MV-4-11 (cell line): ENCODE measurements around the gene LRRC4.

Source experiments
- DNase-seq: peaks from one replicate; lab custom pipeline; 2025; lab: John Stamatoyannopoulos, UW

LRRC4 gene

DNA sequence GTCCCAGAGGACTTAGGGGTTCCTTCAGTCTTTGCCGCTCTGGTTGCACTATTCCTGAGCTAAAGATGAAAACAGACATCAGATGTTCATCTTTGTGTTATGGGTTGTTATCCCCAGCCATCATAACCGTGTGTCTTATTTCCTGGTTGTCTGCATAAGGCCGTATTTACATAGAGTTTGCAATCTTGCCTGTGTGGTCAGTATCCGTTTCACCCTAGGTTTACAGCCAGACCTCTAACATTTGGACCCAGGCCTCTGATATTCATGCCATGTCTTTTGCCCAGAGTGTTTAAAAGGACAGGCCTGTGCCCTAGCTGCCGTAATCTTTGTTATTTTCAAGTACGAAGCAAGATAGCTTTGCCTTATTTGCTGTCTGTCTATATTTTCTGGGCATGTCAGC lies 26.6 kb downstream of the LRRC4 start:
- DNase-seq = no peak

- DNase-seq = peak; percentile 19
Measured at GRCh38 chr7:128003787-128004186, 27.4 kb downstream of the LRRC4 start.

DNA sequence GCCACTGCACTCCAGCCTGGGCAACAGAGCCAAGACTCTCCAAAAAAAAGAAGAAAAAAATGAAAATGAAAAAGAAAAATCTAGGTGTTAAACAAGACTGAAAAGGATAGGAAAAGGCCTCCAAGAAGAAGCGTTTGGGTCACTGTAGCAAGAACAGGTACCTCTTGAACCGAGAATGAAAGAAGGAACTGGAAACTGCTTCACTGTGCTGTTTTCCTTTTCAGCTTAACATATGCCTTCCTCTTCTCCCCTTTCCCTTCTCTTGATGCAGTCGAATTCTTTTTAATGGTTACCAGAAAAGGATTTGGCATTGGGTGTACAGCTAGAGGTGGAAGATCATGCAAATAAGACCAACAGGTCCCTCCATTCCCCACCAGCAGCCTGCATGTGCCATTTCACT lies 28.1 kb downstream of the LRRC4 start:
- peak; percentile 35 for DNase-seq

DNA sequence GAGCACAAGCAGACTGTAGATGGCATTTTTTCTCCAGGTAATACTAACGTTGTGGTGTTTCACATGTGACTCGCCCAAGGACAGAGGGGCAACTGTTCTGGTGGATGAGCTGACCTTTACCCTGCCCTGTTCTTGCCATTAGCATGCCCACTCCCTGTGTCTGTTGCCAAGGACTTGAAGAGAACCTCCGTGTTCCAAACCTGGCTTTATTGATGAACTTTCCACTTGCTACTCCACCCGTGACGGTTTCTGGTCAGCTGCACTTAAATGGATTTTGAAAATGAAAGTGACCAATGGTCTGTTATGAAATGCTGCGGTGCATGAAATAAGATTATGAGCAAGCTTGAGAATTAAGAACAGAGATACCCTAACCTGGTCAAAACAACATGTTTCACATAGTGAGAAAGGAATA lies 30.4 kb downstream of the LRRC4 start:
- peak; percentile 22 for DNase-seq

- peak; percentile 33 for DNase-seq
Measured at GRCh38 chr7:128000048-128000447, 31.2 kb downstream of the LRRC4 start.

DNA sequence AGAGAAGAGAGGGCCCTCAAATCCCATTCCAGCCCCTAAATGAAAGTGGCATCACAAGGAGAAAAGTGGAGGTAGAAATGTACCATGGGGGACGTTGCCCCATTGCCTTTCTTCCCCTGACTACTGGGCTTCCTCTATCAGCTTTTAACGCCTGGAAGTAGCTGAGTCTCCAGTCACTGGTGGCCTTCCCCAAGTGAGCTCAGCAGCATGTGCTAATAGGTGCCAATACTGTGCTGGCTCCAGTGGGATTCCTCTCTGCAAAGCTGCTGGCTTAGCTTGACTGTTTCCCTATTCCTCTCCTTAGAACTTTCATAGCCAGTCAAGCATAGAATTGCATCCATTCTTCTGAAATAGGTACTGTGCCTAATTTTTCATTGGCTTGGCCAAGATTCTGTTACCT lies 32.6 kb downstream of the LRRC4 start:
- DNase-seq = no peak

DNA sequence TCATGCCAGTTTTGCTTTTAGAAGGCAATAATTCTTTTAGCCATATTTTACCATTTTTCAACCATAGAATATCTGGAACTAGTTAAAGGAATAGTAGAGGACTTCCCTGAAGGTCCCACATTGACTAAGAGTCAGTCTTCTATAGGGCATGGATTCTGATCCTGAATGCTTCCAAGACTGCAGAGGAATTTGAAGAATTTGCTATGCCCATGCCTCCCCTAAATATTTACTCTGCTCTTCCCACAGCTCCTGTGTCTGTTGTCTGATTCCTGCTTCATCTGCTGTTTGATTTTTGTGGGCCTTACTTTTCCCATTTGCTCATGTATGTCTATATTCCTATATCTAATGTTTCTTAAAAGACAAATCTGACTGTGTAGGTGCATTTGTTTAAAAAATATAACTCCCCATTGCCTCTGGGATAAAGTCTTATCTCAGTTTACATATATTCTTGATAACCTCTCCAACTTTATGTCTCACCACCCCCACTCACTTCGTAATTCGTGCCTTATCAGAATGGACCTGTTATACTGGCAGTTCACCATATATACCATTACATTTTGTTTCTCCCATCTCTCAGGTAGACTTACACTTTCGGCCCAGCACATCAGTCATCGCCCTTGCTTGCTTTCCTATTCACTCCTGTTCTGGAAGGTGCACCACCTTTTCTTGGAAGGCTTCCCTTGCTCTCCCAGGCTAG lies 33.9 kb downstream of the LRRC4 start:
- no peak for DNase-seq

GRCh38 chr7:127996253-127997071 lies 34.8 kb downstream of the LRRC4 start:
- no peak for DNase-seq

- no peak for DNase-seq
Measured at GRCh38 chr7:127995881-127996215, 35.4 kb downstream of the LRRC4 start.

DNA sequence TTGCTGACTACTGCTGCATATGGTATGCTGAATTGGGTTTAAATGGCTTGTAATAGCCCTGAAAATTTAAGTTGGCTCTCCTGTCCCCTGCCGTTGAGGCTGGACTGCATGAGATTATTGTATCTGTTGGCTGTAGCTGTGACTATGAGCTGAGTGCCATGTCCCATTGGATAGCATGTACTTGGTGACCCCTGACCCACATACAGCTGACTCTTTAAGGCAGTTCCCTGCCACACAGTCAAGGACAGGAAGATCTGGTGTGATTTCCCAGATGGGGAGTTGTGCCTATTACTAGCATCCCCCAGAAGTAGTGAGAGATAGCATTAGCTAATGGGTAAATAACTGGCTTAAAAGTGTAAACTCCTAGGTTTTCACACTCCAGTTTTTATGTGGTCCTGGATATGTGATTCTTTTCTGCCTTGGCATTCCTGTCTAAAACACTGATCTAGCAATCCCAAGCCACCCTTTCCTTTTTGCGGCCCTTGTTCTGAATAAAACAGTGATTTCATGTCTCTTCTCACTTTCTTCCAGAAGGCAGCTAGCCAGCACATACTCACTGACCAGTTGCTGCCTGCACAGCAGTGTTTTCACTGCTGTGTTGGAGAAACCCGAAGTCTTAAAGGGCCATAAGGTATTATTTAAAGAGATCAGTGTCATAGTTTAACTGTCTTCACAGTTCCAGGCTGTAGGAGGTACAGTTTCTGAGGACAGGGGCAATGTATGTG lies 35.9 kb downstream of the LRRC4 start:
- DNase-seq = no peak

- DNase-seq = no peak
Measured at GRCh38 chr7:127993987-127994386, 37.2 kb downstream of the LRRC4 start.

DNA sequence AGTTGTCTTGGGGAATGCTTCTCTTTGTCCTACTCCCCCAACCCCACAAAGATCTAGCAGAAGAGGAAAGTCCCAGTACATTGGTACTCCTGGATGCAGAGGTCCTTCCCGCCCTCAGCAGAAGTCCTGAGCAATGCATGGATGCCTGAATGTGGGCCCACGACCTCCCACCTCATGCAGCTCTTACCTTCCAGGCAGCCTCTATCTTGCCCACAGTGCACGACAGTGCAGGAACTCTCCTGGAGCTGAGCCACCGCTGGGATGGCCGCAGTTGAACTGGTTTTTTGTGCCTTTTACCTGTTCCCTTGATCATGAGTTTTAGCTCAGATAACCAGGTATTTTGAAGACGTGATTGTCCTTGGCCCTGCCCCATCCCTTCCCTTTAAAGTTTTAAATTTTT lies 37.9 kb downstream of the LRRC4 start:
- no peak for DNase-seq

- no peak for DNase-seq
Measured at GRCh38 chr7:127988751-127989150, 42.5 kb downstream of the LRRC4 start.

DNA sequence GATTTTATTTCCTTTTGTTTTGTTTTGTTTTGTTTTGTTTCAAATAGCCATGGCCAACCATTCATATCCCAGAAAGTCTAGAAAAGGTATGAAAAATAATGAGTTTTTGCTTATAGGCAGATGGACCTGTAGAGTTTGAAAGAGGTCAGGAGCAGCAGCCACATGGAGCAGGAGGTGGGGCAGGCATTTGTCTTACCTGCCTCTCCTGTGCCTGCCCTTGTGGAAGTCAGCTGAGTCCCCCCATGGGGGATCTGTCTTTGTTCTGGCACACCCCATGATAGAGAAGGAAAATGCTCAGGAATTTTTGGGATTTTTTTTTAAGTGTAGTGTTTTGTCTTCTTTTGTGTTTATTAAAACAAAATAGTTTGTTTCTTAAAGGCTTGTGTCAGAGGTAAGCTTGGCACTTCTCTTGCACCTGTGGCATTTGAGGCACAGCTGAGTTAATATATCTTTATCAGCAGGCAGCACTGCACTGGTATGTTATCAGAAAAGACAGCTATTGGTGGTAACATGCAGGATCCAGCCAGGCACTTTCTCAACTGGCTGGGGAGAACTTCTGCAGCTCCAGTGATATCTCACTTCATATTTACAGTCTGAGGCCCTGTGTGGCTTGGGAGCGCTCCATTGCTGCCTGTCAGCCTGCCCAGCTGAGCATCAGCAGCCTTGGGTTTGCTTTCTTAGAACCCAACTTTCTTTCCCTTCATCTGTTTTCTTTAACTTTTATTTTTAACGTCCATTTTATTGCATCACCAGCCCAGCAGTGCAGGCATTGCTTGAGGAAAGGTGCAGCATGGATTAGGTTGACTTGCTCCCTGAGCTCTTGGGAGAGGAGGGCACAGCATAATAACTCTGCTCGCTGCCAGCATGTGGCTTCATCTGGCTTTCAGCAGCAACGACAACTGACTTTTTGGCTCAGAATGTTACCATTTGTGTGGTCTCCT lies 44.4 kb downstream of the LRRC4 start:
- no peak for DNase-seq

DNA sequence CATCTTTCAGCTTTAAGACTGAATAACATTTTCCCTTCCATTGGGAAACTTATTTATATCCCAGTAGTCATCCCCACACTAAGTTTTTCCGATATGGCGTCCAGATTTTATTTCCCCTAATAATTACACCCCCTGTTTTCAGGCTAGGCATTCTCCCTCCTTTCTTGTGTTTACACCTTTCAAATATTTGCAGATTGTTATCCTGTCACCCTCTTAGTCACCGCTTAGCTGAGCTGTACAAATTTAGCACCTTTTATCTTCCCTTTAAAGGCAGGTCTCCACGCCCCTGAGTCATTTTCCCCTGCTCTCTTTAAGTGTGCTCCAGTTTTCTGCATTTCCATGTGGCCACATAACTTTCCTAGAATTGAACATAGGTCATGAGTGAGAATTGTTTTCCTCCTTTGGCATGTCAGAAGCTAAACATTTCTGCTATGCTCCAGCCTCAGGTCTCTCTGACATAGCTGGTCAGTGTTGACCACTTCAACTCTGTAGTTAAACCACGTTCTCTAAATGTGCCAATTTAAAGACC lies 47.4 kb downstream of the LRRC4 start:
- DNase-seq = no peak

- DNase-seq = no peak
Measured at GRCh38 chr7:127981965-127982364, 49.3 kb downstream of the LRRC4 start.

GRCh38 chr7:127980901-127981300 lies 50.3 kb downstream of the LRRC4 start:
- DNase-seq = no peak

DNA sequence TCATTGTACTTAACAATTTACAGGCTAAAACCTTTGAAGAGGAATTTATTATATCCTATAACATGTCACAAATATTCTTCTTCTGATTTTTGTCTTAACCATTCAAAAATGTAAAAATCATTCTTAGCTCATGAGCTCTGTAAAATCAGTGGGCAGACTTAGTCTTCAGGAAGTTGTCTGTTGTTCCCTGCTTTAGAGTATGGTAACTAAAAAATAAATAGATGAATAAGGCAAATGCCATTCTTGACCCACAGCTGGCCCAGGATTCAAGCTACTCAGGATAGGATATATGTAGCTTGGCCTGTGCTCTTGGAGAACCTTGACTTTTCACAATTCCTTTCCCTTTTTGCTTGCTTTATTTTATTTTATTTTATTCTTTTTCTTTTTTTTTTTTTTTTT lies 51.5 kb downstream of the LRRC4 start:
- DNase-seq = no peak

GRCh38 chr7:127979113-127979727 lies 52.0 kb downstream of the LRRC4 start:
- DNase-seq = no peak

DNA sequence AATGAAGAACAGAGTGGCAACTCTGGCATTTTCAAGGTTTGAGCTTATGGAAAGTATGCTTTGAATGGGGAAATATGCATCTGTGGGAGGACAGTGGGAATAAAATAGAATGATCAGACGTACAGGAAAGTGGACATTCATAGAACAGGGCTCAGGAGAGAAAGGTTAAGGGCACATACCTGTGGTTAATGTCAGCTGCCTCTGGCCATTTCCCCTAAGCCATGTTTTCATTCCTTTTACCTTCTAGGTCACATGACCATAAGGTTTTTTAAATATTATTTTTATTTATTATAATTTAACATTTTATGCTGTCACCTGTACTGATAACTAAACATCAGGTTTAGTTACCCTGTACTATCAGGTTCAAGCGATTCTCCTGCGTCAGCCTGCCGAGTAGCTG lies 52.8 kb downstream of the LRRC4 start:
- DNase-seq = no peak
